Hematopoietic multipotent progenitor cell treated with erythropoietin and hydrocortisone succinate and interleukin-3 and kit ligand, for 15 days (in vitro differentiated cells): Measurements from ENCODE around the gene TBC1D22A.
"Not testable (repeated sequence)": the region's sequence is repeated elsewhere in the genome, so short reads cannot be mapped to it uniquely, and the experiment has no call there.

Experiments used
- DNase-seq: peaks from one replicate; pipeline ENCODE4 v3.0.0-alpha.2; 2015; ENCODE audit warnings: low spot score

TBC1D22A gene

DNA sequence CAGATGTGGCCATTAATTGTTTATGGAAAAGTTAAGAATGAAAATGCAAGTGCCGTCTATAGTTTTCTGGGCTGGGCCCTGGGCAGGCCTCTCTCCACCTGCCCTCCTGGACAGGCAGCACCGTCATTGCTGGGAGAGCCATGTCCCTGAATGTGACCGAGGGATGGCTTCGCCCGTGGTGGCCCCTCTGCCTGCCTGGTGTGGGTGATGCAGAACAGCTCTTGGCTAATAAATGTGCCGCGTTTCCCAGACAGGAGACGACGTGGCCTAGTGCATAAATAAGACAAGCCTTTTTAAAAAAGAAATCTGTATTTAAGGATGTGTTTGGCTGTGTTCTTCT is 407.3 kb downstream of the TBC1D22A start:
- no peak for DNase-seq

DNA sequence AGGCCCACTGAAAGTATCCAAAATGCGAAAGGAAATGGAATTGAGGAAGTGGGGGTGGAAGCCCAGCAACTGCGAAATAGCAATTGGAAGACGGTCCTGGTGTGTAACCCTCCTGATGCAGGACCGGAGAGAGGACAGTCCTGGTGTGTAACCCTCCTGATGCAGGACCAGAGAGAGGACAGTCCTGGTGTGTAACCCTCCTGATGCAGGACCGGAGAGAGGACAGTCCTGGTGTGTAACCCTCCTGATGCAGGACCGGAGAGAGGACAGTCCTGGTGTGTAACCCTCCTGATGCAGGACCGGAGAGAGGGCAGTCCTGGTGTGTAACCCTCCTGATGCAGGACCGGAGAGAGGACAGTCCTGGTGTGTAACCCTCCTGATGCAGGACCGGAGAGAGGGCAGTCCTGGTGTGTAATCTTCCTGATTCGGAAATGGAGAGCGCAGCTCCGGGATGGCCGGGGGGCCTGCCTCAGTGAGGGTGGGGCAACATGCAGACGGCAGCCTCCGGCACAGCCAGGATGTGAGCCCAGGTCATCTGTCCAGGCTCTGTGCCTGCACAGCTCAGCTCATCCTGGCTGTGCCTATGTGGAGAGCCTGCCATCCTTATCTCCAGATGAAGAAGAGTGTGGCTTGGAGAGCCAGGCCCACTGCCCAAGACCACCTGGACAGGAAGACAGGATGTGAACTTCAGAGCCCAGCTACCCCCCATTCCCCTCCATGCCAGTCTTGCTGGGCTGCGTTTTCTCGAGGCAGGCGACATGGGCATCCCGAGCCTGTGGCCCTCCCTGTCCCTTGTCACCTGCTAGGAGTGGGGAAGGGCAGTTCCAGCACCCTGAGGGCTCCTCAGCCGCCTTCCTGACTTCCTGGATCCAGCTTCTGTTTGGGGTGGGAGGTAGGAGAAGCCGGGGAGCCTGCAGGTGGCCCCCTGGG is 408.3 kb downstream of the TBC1D22A start:
- not testable (repeated sequence) for DNase-seq

DNA sequence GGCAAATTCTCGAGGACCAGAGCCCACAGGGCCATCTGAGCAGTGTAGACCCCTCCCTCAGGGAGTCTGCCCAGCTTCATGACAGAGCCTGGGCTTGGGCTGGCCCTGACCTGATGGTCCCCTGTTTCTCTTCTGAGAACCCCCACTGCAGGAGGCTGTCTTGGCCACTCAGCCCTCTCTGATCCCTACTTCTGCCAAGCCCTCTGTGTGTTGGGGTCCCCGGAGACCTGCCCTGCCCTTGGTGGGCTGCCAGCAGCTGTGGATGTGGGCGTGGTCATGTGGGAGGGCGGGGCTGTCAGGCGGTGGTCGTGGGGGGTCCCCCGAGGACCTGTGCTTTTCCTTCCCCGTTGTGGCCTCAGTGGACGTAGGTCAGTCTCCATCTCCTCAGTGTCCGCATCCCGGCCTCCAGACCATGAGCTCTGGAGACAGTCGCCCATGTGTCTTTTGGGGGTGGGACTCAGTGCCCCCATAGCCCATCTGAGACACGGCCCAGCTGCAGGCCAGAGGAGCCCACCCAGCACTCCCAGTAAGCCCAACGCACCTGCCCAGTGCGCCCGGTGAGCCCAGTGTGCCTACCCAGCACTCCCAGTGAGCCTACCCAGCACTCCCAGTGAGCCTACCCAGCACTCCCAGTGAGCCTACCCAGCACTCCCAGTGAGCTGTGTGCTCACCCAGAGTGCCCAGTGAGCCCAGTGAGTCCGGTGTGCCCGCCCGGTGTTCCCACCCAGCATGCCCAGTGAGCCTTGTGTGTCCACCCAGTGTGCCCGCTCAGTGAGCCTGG is 409.2 kb downstream of the TBC1D22A start:
- DNase-seq, result no peak

DNA sequence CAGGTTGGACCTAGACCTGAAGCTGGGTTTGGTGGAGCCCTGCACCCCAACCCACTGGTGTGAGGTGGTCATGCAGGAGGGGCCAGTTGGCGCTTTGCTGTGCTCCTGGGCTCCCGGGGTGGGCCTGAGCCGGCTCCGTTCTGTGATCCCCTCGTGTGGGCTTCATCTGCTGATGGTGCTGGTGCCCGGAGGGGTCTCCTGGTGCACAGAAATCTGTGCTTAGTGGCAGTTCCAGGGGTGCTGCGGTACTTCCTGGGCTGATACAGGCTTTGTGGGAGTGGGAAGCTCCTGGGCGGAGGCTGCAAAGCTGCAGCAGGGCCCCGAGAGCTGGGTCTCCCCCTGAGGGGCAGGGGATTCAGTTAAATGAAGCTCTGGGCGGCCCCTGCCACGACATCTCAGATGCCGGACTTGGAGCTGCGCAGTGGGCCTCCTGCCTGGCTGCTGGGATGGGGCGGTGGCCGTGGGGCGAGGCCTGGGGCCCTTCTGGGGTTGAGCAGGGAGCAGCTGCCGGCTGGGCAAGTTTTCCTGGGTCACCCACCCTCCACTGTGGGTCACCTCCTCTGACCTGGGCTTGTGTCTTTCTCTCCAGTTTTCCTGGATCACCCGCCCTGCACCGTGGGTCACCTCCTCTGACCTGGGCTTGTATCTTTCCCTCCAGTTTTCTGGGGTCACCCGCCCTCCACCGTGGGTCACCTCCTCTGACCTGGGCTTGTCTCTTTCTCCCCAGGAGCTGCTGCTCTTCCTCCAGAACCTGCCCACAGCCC is 410.5 kb downstream of the TBC1D22A start:
- DNase-seq, result no peak

DNA sequence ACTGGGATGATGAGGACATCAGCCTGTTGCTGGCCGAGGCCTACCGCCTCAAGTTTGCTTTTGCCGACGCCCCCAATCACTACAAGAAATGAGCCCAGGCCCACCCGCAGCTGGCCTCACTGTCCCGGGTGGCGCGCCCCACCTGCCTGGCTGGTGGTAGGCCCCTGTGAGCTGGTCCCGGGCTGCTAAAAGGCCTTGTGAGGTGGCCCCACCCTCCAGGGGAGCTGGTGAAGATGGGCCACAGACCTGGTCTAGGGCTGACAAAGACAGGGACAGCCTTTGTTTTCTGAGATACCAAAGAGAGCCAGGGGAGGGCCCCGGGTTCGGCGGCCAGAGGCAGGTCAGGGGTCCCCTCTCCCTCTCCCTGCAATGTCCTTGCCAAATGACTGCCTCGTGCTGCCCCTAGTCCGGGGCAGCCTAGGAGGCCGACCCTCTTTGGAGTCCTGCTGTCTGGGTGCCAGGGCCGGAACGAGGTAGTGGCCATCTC is 411.1 kb downstream of the TBC1D22A start:
- no peak for DNase-seq

DNA sequence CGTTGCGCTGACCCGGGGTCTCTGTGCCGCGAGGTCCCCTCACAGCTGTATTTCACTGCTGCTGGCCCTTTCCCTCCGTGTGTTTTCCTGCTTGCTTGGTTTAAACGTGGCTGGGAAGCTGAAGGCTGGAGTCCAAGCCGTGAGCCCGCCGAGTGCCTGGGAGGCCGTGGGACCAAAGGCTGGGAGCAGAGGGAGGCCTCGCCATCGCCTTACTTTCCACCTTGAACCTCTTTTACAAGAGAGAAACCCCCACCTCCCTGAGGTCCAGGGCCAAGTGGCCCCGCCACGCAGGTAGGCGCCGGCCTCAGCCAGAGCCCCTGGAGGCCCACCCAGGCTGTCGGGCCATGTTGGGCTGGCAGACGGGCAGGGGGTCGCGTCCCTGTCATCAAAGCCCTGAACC is 411.6 kb downstream of the TBC1D22A start:
- no peak for DNase-seq

DNA sequence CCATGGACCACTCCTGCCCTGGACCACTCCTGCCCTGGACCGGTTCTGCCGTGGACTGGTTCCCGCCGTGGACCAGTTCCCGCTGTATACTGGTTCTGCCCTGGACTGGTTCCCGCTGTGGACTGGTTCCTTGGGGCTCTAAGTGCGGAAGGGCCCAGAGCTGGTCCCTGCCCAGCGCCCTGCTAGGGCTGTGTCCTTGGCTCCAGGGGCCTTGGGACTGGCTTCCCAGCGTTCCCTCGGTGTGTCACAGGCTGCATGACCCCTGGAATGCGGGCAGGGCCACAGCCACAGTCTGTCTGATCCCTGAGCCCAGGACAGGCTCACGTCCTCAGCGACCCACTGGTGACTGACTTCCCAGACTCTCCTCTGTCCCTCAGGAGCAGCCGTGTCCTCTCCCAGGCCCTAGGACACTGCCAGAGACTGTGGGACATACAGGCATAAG is 412.2 kb downstream of the TBC1D22A start:
- DNase-seq, result no peak

DNA sequence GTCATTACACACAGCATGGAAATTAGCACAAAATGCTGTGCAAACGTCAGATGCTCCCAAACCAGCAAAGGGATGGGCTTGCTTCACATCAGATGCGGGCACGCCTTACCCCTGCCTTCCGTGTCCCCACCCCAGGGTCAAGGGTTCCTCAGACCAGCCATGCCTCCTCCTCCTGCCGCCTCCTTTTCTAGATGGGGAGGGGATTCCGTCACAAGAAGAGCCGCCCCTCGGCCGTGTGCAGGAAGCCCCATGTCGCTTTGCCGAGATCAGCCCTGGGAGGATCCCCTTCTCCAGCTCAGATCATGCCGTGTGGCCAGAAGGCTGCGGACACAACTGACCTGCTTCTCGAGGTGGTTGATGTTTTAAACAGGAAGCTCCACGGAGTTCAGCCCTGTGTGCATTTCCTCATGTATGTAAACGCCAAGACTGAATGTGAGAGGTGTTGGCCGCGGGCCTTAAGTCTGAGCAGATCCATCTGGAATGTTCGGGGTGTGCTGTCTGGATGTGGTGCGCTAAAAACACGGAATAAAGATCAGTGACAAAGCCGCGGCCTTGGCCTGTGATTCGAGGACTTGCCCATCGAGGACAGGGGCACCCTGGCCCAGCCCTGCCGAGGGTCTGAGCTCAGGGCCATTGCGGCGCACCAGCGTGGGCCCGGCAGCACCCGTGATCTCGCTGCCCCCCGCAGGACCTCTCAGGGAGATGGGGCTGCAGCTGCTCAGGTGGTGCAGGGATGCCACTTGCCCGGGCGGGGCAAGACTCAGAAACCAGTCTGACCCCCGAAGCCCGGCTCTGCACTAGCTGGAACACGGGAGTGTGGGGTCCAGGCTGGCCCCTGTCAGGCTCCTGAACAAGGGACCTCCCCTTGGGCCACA is 412.9 kb downstream of the TBC1D22A start:
- DNase-seq, result no peak

DNA sequence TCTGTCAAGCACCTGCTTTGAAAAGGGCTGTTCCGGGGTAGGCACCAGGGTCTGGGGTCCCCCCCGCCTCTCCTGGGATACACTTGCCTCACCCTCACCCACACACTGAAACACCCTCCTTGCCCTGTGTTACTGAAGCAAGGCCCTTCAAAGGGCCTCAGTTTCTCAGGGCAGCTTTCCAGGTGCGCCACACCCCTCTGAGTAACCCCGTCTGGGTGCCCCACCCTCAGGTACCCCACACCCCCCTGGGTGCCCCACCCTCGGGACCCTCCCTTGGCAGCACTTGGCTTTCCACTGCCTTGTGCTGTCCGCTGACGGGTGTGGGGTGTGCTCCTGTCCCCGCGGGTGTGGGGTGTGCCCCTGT is 413.6 kb downstream of the TBC1D22A start:
- DNase-seq, result no peak

DNA sequence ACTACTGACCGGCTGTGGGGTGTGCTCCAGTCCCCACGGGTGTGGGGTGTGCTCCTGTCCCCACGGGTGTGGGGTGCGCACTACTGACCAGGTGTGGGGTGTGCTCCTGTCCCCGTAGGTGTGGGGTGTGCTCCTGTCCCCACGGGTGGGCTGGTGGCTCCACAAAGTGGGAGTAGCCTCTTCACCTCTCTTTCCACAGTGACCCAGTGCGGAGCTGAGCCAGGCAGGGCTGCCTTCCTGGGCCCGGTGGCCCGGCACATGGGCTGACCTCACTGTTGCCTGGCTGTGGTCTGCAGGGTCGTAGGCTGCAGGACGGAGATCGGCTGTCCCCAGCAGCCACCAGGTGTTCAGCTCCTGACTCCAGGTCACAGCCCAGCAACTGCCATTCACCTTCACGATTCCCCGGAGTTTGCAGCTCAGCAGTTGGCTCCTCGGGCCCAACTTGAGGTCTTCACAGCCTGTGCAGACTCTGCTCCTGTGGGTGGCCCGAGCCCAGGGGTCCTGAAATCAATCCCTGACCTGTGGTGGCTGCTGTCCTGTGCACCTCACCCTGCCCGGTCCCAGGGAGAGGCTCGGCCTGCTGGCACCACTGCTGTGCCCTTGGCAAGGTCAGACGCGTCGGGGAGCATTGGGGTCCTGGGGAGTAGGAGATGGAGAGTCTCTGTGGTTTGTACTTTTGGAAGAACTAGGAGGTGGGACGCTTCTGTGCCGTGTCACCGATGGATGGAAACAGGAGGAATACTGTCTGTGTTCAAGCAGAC is 414.3 kb downstream of the TBC1D22A start:
- no peak for DNase-seq

DNA sequence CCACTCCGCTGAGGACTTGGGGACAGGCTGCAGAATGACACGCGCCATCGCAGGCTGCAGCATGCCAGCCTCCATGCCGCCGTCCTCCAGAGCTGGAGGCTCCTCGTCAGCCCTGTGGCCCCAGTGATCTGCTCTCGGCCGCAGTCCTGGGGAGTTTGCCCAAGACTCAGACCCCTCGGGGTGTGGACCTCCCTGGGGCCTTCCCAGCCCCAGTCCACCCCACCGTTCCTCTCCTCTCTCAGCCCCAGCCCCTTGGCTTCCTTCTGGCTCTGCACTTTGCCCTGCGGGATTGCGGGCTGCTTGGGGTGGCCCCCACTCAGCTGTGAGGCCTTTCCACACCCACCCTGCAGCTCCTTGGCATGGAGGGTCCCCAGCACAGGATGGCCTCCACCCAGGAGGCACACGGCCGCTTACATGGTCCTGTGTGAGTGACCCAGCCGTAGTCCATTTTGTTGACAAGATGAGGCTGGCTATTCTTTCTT is 414.9 kb downstream of the TBC1D22A start:
- no peak for DNase-seq

DNA sequence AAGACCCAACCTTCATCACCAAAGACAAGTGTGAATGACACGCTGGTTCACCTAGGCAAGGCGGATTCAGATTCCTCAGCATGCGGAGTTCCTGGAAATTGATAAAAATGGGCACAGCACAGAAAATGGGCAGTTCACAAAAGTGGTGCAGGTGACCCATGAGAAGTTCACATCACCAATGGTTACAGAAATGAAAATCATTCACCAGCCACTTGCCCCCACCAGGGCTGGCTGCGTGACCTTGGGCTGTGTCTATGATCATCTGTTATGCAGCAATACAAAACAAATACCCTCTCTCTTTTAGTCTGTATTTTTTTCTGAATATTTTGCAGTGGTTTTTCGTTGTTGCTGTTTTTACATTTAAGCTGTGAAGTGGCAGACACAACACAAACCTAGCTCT is 415.9 kb downstream of the TBC1D22A start:
- DNase-seq, result no peak

DNA sequence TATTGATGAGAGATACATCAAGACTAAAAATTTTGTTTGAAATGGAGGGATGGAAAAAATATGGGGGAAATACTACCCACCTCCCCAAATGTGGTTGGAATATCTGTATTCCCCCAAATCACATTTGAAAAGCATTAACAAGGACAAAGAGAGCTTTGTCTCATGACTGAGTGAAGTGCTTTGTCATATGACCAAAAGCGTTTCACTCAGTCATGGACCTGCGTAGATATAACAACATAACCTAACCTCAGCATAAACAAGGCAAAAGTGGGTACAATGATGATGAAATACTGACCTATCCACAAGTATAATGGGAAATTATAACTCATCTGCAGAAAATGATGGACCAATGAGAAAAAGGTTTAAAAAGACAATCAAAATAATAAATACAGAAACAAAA is 418.3 kb downstream of the TBC1D22A start:
- DNase-seq, result no peak

DNA sequence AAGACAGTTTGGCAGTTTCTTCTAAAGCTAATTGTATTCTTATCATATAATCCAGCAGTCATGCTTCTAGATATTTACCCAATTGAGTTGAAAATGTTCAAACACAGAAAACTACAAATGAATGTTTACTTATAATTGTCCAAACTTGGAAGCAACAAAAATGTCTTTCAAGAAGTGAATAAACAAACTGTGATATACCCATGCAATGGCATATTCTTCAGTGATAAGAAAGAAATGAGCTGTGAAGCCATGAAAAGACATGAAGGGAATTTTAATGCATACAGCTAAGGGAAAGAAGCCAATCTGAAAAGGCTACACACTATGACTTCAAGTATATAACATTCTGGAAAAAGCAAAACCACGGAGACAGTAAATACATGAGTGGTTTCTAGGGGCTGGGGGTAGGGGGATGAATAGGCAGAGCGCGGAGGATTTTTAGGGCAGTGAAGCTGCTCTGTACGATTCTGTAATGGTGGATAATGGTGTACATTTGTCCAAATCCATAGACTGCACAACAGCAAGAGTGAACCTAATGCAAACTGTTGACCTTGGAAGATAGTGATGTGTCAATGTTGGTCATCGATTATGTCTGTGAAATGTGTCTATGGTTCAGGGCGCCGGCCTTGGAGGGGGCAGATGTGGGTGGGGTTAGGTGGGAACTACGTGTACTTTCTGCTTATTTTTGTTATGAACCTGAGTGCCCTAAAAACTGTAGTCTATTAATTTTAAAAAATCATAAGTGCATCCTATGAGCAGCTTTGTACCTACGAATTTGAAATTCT is 424.9 kb downstream of the TBC1D22A start:
- DNase-seq, result no peak

DNA sequence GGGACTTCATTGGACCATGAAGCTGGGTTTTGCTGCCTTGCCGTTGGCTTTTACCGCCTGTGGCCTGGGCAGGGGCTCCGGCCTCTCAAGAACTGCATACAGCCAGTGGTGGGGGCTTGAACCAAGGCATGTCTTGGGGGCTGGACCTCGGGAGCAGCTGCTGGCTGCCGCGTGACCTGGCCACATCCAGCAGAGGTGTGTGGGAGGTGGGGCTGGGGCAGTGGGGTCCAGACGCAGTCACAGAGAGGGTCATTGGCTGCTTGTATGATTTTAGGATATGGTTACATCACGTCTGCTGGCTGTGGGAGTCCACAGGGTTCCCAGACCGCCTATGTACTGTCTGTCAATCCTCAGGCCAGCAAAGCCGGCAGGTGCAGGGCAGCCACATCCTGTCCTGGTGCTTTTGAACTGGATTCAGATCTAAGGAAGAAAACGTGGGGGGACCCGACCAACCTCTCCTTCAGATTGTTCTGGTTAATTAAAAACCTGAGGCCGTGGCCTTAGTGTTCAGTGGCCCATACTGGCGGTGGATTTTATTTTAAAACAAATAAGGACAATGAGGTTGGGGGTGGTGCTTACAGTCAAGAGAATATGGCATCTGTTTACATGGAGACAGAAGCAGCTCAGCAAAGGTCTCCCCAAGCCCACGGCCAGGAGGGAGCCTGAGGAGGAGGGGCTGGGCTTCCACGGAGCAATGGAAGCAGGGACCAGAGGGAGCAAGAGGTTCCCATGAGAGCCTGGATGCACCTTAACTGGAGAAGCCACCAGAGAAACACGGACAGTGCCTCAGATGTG is 426.0 kb downstream of the TBC1D22A start:
- no peak for DNase-seq

DNA sequence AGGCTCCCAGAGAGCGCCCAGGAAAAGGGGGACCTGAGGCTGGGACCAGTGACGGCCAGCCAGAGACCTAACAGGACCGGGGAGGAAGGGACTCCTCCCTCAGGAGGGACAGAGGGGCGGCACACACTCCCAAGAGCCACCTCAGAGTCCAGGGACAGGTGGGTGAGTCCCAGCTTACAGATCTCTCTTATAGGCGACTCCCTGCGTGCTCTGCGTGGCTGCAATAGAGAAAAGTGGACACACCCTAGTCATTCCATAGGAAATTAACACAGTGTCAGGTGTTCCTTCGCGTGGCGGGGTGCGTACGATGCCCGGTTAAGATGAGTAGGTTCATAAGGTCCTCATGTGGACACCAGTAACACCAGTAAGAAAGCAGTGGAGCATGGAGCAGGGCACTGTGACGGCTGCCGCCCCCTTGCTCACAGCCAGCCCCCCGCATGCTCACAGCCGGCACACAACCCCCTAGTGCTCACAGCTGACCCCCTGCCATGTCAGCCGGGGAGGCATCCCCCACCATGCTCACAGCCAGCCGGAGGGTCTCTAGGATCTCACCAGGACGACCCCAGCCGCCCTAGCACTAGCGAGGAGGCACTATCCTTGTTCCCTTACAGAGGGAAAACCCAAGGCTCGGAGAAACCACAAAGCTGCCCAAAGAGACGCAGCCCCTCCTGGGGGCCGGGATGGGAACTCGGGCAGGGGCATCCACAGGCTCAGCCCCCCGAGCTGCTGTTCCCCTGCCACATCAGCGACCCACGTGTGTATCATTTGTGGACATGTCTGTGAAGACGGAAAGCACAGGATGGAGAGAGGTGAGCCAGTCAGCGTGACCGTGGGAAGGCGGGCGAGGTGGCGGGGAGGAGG is 426.8 kb downstream of the TBC1D22A start:
- DNase-seq, result no peak

DNA sequence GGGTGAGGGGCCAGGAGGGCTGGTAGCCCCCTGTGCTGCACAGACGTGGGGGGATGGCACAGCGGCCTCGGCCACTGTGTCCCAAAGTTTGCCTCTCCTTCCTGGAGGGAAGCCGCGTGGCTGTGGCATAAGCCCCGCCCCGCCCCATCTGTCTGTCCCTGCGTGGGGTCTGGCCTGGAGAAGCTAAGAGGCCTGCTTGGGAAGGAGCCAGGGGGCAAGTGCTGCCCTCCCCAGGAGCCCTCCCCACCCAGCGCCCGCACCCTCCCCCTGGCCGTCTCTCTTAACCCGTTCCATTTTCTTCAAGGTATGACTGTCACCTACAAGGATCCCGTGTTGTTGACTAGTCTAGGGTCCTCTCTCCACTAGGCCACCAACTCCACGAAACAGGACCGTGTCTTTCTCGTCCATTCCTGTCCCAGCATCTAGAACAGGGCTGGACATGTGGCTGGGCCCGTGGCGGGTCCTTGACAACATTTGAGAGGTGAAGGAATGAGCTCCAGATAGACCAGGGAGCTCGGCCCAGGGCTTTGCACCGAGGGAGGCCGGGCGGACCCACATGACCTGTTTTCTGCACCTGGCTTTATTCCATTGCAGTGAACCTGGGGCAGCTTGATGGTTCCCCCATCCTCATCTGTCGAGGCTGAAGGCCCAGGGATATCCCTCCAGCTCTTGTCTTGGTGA is 428.0 kb downstream of the TBC1D22A start:
- DNase-seq, result no peak
